Caco-2 (cell line): ENCODE results near the gene TEPSIN. TPM values are rescaled to one million over a fixed set of nuclear protein-coding genes. Genes with fewer than 3 reads are reported as not detected.

Experiments used
- BruUV-seq: library from RNA; stranded (reverse); fragments of 400-500 nt; replicated peaks from 2 replicates; lab custom pipeline; 2021; lab: Mats Ljungman, UMichigan
- CTCF ChIA-PET: fragments of 300-600 bp; sonication (Branson Sonifier 250); formaldehyde crosslinking; loops from one replicate; lab custom pipeline; 2022; ENCODE audit warnings: antibody characterized with exemption; lab: Charles Lee
- POLR2A ChIA-PET: fragments of 300-600 bp; sonication (Branson Sonifier 250); formaldehyde crosslinking; loops from one replicate; lab custom pipeline; 2022; ENCODE audit warnings: antibody characterized with exemption; lab: Charles Lee
- DNase-seq, 2 experiments: peaks; one replicate each; pipeline versions ENCODE4 v3.0.0 to v3.0.0-alpha.2; 2020 to 2022
- H3K27me3 ChIP-seq: replicated peaks from 2 replicates; pipeline ENCODE4 v1.6.0; 2011; ENCODE audit warnings: low read length; ENCODE audit not compliant: control insufficient read depth, insufficient read depth
- H3K36me3 ChIP-seq: 2 replicates; pipeline ENCODE4 v1.5.1; 2011; ENCODE audit warnings: low read length; ENCODE audit not compliant: control insufficient read depth, insufficient read depth
- H3K4me1 ChIP-seq: fragments of 250-450 bp; sonication (Bioruptor Pico); 2 replicates; pipeline ENCODE4 v1.5.1; 2020; ENCODE audit warnings: mild to moderate bottlenecking
- H3K4me3 ChIP-seq: 2 replicates; pipeline ENCODE4 v1.5.1; 2011; ENCODE audit warnings: low read depth, mild to moderate bottlenecking, control low read depth, low read length
- H3K9me3 ChIP-seq: fragments of 250-450 bp; sonication (Bioruptor Pico); 2 replicates; pipeline ENCODE4 v1.5.1; 2020; ENCODE audit warnings: mild to moderate bottlenecking, moderate library complexity
- H3K27ac Mint-ChIP-seq: one replicate; pipeline ENCODE4 v1.8.0; 2022; ENCODE audit warnings: mixed read lengths; ENCODE audit not compliant: unreplicated experiment
- H3K27me3 Mint-ChIP-seq: one replicate; pipeline ENCODE4 v1.8.0; 2022; ENCODE audit warnings: mixed read lengths; ENCODE audit not compliant: insufficient read depth, unreplicated experiment
- H3K36me3 Mint-ChIP-seq: one replicate; pipeline ENCODE4 v1.8.0; 2022; ENCODE audit warnings: mild to moderate bottlenecking, mixed read lengths; ENCODE audit not compliant: insufficient read depth, unreplicated experiment
- H3K4me1 Mint-ChIP-seq: one replicate; pipeline ENCODE4 v1.8.0; 2022; ENCODE audit warnings: low read depth, mixed read lengths; ENCODE audit not compliant: unreplicated experiment
- H3K4me3 Mint-ChIP-seq: one replicate; pipeline ENCODE4 v1.8.0; 2022; ENCODE audit warnings: mild to moderate bottlenecking, moderate library complexity, mixed read lengths; ENCODE audit not compliant: unreplicated experiment
- H3K9me3 Mint-ChIP-seq: one replicate; pipeline ENCODE4 v1.8.0; 2022; ENCODE audit warnings: mixed read lengths; ENCODE audit not compliant: unreplicated experiment
- intact Hi-C: fragments of 100-400 bp; cut with micrococcal nuclease; formaldehyde crosslinking; loops from one replicate; pipeline ENCODE4 v1.10.0; 2022; ENCODE audit not compliant: unreplicated experiment
- total RNA-seq: library from RNA; stranded (reverse); gene quantifications from 2 replicates; pipeline ENCODE4 v1.2.3, GENCODE V29; 2022
- TF ChIP-seq, protein P1 (sequence below), 2 experiments: fragments of 200-600 bp in 1 of 2; IDR thresholded peaks; 1 replicate in 1 of 2; 2 replicates in 1 of 2; pipeline versions ENCODE4 v1.5.1 to v1.8.0; 2011 to 2022; ENCODE audit warnings: antibody characterized with exemption in 1 of 2, control low read depth in 1 of 2, inconsistent platforms in 1 of 2, low read depth in 1 of 2, low read length in 1 of 2, mild to moderate bottlenecking in 1 of 2, moderate library complexity in 1 of 2; ENCODE audit not compliant: insufficient read depth in 1 of 2, severe bottlenecking in 1 of 2, unreplicated experiment in 1 of 2

TEPSIN gene
- total RNA-seq, 1 experiment from 2014 or later: 40.3 TPM

DNA sequence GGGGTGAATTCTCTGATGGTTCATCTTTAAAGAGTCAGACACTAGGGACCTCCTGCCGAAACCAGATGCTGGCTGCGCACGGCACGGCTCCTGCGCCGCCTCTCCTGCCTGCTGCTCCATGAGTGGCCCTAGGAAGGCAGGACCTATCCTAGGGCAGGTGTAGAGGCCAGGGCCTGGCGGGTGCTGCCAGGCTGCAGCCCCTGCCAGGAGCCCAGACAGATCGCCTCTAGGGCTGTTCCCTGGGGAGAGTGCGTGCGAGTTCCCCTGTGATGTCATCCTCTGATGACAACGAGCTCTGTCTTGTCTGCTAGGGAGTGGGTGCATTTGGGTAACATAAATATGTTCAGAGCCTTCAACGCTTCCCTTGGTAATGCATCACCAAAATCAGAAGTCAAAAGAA, 32.4 kb upstream of the TEPSIN start:
- H3K4me1 Mint-ChIP-seq: no peaks in the 10 kb centered on the region
- no peaks in the 10 kb centered on the region for H3K9me3 ChIP-seq
- intact Hi-C loops: no loop called here
- no peaks in the 10 kb centered on the region for H3K27me3 Mint-ChIP-seq
- no peaks in the 10 kb centered on the region for H3K9me3 Mint-ChIP-seq
- H3K4me3 ChIP-seq: no peak overlapping the region
- H3K4me3 Mint-ChIP-seq: no peak overlapping the region
- ChIA-PET POLR2A (no interaction called here), CTCF (no interaction called here)
- TF ChIP-seq, protein P1, sequence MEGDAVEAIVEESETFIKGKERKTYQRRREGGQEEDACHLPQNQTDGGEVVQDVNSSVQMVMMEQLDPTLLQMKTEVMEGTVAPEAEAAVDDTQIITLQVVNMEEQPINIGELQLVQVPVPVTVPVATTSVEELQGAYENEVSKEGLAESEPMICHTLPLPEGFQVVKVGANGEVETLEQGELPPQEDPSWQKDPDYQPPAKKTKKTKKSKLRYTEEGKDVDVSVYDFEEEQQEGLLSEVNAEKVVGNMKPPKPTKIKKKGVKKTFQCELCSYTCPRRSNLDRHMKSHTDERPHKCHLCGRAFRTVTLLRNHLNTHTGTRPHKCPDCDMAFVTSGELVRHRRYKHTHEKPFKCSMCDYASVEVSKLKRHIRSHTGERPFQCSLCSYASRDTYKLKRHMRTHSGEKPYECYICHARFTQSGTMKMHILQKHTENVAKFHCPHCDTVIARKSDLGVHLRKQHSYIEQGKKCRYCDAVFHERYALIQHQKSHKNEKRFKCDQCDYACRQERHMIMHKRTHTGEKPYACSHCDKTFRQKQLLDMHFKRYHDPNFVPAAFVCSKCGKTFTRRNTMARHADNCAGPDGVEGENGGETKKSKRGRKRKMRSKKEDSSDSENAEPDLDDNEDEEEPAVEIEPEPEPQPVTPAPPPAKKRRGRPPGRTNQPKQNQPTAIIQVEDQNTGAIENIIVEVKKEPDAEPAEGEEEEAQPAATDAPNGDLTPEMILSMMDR (IDR thresholded peaks at IDR 0.05; ENCODE audit: insufficient read depth in 1 of 2, low read depth in 1 of 2, low read length in 1 of 2, severe bottlenecking in 1 of 2, unreplicated experiment in 1 of 2): no peak
- H3K4me1 ChIP-seq: no peaks in the 10 kb centered on the region
- H3K27me3 ChIP-seq: no peaks in the 10 kb centered on the region
- peaks cover 79% of the 10 kb centered on the region for H3K36me3 Mint-ChIP-seq
- H3K27ac Mint-ChIP-seq: no peak overlapping the region
- DNase-seq: no peak
- H3K36me3 ChIP-seq: peaks cover 3% of the 10 kb centered on the region
- BruUV-seq: no TSS peak

DNA sequence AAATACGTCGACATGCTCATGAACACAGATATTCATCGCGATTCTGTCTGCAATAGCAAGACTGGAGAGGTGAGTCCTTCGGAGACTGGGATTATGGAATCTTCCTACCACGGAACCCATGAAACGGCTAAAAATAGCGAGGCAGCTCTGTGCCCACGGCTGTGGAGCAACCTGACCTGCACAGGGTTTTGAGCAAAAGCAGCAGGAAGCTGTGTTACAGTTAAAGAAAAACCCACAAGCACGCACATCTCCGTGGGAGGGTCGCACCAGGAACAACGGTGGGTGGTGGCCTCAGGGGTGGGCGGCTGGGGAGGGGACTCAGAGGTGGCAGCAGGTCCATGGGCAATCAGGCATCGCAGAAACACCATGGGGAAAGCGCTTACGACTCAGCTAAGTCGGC, 31.4 kb upstream of the TEPSIN start:
- Mint-ChIP-seq H3K4me3 (no peak overlapping the region), H3K27ac (no peak overlapping the region), H3K9me3 (no peaks in the 10 kb centered on the region), H3K36me3 (peaks cover 80% of the 10 kb centered on the region), H3K4me1 (no peaks in the 10 kb centered on the region), H3K27me3 (no peaks in the 10 kb centered on the region)
- TF ChIP-seq, protein P1 (IDR thresholded peaks at IDR 0.05; ENCODE audit: insufficient read depth in 1 of 2, low read depth in 1 of 2, low read length in 1 of 2, severe bottlenecking in 1 of 2, unreplicated experiment in 1 of 2): no peak
- H3K4me1 ChIP-seq: no peaks in the 10 kb centered on the region
- peaks cover 3% of the 10 kb centered on the region for H3K36me3 ChIP-seq
- CTCF ChIA-PET: no interaction called here
- intact Hi-C loops: no loop called here
- H3K4me3 ChIP-seq: no peak overlapping the region
- POLR2A ChIA-PET: no interaction called here
- no peak for DNase-seq
- BruUV-seq: no TSS peak
- no peaks in the 10 kb centered on the region for H3K27me3 ChIP-seq
- no peaks in the 10 kb centered on the region for H3K9me3 ChIP-seq

DNA sequence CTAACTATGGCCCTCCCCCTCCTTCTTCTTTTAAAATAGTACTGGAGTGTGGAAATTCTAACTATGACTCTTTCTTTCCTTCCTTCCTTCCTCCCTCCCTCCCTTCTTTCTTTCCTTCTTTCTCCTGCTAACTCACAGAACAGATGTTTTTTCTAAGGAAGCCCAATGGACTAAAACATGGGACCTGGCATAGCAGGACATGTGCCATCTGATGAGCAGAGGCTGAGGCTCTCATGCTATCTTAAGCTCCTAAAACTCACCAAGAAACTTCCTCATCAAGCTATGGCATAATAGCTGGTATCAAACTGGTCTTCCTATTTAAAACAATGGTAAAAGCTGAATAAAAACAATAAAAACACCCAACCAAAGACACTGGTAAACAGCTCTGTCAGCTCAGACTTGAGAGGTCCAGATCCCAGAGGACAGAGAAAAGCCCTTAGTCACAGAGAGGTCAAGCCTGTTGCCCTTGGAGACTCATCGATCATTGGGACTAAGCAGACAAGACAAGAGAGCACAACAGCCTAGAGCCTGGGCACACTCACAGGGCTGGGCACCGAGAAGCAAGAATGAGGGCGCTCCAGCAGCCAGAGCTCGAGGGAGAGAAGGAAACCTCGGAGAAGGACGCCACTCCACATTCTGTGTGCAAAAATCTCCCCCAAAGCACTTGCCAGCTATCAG, 28.7 kb upstream of the TEPSIN start:
- H3K4me3 Mint-ChIP-seq: no peak overlapping the region
- H3K9me3 Mint-ChIP-seq: no peaks in the 10 kb centered on the region
- Histone ChIP-seq H3K27me3 (no peaks in the 10 kb centered on the region), H3K4me3 (no peak overlapping the region), H3K36me3 (peaks cover 5% of the 10 kb centered on the region), H3K4me1 (no peaks in the 10 kb centered on the region), H3K9me3 (no peaks in the 10 kb centered on the region)
- H3K4me1 Mint-ChIP-seq: no peaks in the 10 kb centered on the region
- no TSS peak for BruUV-seq
- intact Hi-C loops: no loop called here
- CTCF ChIA-PET: no interaction called here
- no peak for DNase-seq
- H3K27me3 Mint-ChIP-seq: no peaks in the 10 kb centered on the region
- POLR2A ChIA-PET: interaction anchor here (0.5 to 0.7 kb wide), 2 partner anchors 45 to 219 kb away, joined by 3 read pairs; partner anchors contain the start of gene CEP131
- H3K36me3 Mint-ChIP-seq: peaks cover 63% of the 10 kb centered on the region
- TF ChIP-seq, protein P1 (IDR thresholded peaks at IDR 0.05; ENCODE audit: insufficient read depth in 1 of 2, low read depth in 1 of 2, low read length in 1 of 2, severe bottlenecking in 1 of 2, unreplicated experiment in 1 of 2): no peak
- H3K27ac Mint-ChIP-seq: no peak overlapping the region
